Measurements from ENCODE around the gene CHTOP. TPM values are rescaled to one million over a fixed set of nuclear protein-coding genes. Genes with fewer than 3 reads are reported as not detected.

CHTOP gene
- total and polyA plus RNA-seq, 2 of the 13 experiments (the other 11 are each of a cell fraction or from before 2014, with no cell fraction given) = 38.0 to 51.9 TPM

DNA sequence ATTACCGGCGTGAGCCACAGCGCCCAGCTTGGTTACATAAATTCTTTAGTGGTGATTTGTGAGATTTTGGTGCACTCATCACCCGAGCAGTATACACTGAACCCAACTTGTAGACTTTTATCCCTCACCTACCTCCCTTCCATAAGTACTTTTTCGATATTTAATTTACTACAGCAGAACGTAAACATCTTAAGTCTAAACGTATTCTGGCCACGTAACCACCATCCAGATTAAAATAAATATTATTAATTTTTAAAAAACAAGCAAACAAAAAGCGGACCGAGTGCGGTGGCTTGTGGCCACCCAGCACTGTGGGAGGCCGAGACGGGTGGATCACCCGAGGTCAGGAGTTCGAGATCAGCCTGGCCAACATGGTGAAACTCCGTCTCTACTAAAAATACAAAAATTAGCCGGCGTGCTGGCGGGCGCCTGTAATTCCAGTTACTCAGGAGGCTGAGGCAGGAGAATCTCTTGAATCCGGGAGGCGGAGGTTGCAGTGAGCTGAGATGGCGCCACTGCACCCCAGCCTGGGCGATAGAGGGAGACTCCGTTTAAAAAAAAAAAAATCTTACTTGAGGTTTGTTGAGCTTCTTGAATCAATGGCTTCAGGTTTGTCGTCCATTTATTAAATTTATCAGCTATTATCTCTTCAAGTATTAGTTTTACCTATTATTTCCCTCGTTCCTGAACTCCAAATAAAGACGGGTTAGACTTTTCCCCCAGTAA lies 37.9 kb downstream of the CHTOP start (continued):
- TF ChIP-seq, protein P1, sequence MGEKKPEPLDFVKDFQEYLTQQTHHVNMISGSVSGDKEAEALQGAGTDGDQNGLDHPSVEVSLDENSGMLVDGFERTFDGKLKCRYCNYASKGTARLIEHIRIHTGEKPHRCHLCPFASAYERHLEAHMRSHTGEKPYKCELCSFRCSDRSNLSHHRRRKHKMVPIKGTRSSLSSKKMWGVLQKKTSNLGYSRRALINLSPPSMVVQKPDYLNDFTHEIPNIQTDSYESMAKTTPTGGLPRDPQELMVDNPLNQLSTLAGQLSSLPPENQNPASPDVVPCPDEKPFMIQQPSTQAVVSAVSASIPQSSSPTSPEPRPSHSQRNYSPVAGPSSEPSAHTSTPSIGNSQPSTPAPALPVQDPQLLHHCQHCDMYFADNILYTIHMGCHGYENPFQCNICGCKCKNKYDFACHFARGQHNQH (CRISPR knock-in tag; IDR thresholded peaks at IDR 0.05) = 0 out of 2 replicates have a peak, but pooled peaks have one; percentile 25
- 0 out of 2 replicates have a peak, but pooled peaks have one; percentile 11 for TF ChIP-seq ZBTB43 (CRISPR knock-in tag; conservative IDR thresholded peaks at IDR 0.05)

DNA sequence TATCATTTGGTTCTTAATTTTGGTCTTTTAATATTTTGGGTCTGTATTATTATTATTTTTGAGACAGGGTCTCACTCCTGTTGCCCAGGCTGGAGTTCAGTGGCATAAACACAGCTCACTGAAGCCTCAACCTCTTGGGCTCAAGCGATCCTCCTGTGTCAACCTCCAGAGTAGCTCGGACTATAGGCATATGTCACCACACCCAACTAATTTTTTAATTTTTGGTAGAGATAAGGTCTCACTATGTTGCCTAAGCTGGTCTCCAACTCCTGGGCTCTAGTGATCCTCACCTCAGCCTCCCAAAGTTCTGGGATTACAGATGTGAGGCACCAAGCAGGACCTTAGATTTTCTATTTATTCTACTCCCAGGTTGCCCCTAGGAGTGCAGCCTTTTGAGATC lies 39.6 kb downstream of the CHTOP start:
- in situ Hi-C loops (cut with HindIII; ENCODE audit: extremely low pct_ligation_motif_present, low pct_unique_long_range_greater_than_20kb) = no loop called here
- POLR2A ChIA-PET = interaction anchor here (1.2 kb wide), 1 partner anchor 95 kb away, joined by 3 read pairs; no protein-coding TSS in a partner anchor
- 34% methylated on average over 2 of the region's 2 CpGs for WGBS (ENCODE audit: low lambda C conversion rate)

More for the DNA sequence above, 39.6 kb downstream of the CHTOP start:
- no TSS peak for BruUV-seq (replicated peaks)
- TF ChIP-seq, protein P2, sequence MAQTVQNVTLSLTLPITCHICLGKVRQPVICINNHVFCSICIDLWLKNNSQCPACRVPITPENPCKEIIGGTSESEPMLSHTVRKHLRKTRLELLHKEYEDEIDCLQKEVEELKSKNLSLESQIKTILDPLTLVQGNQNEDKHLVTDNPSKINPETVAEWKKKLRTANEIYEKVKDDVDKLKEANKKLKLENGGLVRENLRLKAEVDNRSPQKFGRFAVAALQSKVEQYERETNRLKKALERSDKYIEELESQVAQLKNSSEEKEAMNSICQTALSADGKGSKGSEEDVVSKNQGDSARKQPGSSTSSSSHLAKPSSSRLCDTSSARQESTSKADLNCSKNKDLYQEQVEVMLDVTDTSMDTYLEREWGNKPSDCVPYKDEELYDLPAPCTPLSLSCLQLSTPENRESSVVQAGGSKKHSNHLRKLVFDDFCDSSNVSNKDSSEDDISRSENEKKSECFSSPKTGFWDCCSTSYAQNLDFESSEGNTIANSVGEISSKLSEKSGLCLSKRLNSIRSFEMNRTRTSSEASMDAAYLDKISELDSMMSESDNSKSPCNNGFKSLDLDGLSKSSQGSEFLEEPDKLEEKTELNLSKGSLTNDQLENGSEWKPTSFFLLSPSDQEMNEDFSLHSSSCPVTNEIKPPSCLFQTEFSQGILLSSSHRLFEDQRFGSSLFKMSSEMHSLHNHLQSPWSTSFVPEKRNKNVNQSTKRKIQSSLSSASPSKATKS (CRISPR knock-in tag; IDR thresholded peaks at IDR 0.05) = no peak
- TF ChIP-seq KLF16 (CRISPR knock-in tag; IDR thresholded peaks at IDR 0.05) = no peak
- no peak for TF ChIP-seq ZNF264 (CRISPR knock-in tag; IDR thresholded peaks at IDR 0.05)
- TF ChIP-seq ZNF790 (CRISPR knock-in tag; IDR thresholded peaks at IDR 0.05; ENCODE audit: borderline replicate concordance) = no peak
- ATAC-seq (no peak), FAIRE-seq (no peak), DNase-seq (ENCODE audit: low spot score) (no peak)
- Histone ChIP-seq H3K79me2 (ENCODE audit: insufficient read depth, low read length) (peaks cover 23% of the 10 kb centered on the region), H3K27ac (ENCODE audit: extremely low read length, insufficient read depth, low read length) (no peak overlapping the region), H3K4me3 (replicated peaks in 1 of 3; ENCODE audit: insufficient read depth in 1 of 3, low read depth in 2 of 3, low read length in 3 of 3) (no peak overlapping the region), H3K36me3 (replicated peaks in 1 of 2; ENCODE audit: control insufficient read depth in 1 of 2, insufficient read depth in 2 of 2, low read length in 2 of 2) (peaks cover 2 to 6% of the 10 kb centered on the region in 2 experiments; a peak in 3 of 5 replicates), H2AFZ (ENCODE audit: low read length) (no peak overlapping the region), H3K9me3 (ENCODE audit: low read length) (no peaks in the 10 kb centered on the region), H3K4me2 (ENCODE audit: low read depth, low read length) (no peak overlapping the region), H4K20me1 (ENCODE audit: insufficient read depth, low read length) (no peaks in the 10 kb centered on the region), H3K4me1 (ENCODE audit: insufficient read depth, low read length) (peaks cover 26% of the 10 kb centered on the region), H3K27me3 (ENCODE audit: control insufficient read depth in 1 of 2, insufficient read depth in 2 of 2, low read length in 2 of 2) (peaks cover 5 to 8% of the 10 kb centered on the region in 2 experiments), H3K9ac (ENCODE audit: insufficient read depth, low read depth, low read length) (no peak overlapping the region)
- intact Hi-C loops (cut with micrococcal nuclease; ENCODE audit: unreplicated experiment) = loop anchor here (5.0 kb wide), 2 partner anchors 41 to 54 kb away; partner anchors contain the start of genes CHTOP and INTS3
- CTCF ChIA-PET (ENCODE audit: low intra/inter-chr PET ratio, low total read pairs) = no interaction called here

Data from HepG2 (cell line).